Astrocyte (in vitro differentiated cells and primary cell): ENCODE results near the gene ERFE.

Source experiments
- CTCF ChIP-seq: IDR thresholded peaks from 2 replicates; pipeline ENCODE4 v1.5.1; 2011; ENCODE audit warnings: low read depth, mild to moderate bottlenecking, inconsistent platforms, low read length, moderate library complexity; ENCODE audit not compliant: insufficient read depth
- EZH2 ChIP-seq: IDR thresholded peaks from 2 replicates; pipeline ENCODE4 v1.6.1; 2012; ENCODE audit warnings: mild to moderate bottlenecking, low read length, inconsistent platforms; ENCODE audit not compliant: insufficient read depth

- TF ChIP-seq CTCF (no peak), EZH2 (no peak)
Measured at GRCh38 chr2:238171575-238172187, 12.9 kb downstream of the ERFE start.
